Endothelial cell of umbilical vein (primary cell): Measurements from ENCODE around the gene MAST4. TPM values are rescaled to one million over a fixed set of nuclear protein-coding genes. Genes with fewer than 3 reads are reported as not detected.

ENCODE experiments used
- BruUV-seq: library from RNA; stranded (reverse); fragments of 400-500 nt; replicated peaks from 2 replicates; lab custom pipeline; 2021; lab: Mats Ljungman, UMichigan
- CTCF ChIA-PET: fragments of 300-600, 350-600 bp; sonication (Branson Sonifier 250); formaldehyde crosslinking; loops from one replicate; lab custom pipeline; 2021; ENCODE audit warnings: antibody characterized with exemption, inconsistent platforms; lab: Charles Lee
- POLR2A ChIA-PET: fragments of 300-600, 350-600 bp; sonication (Branson Sonifier 250); formaldehyde crosslinking; loops from one replicate; lab custom pipeline; 2021; ENCODE audit warnings: antibody characterized with exemption, inconsistent platforms; lab: Charles Lee
- DNase-seq: peaks from one replicate; pipeline ENCODE4 v3.0.0-alpha.2; 2011; ENCODE audit warnings: low read depth, low spot score
- FAIRE-seq: peaks from 2 replicates; lab custom pipeline; 2011; peaks lifted over from hg19 to GRCh38; lab: Jason Lieb, UNC
- H2AFZ ChIP-seq: 2 replicates; pipeline ENCODE4 v1.6.0; 2012; ENCODE audit warnings: low read depth, low read length, control low read depth, inconsistent platforms
- H3K27ac ChIP-seq: 2 replicates; pipeline ENCODE4 v1.5.1; 2011; ENCODE audit warnings: low read depth, mild to moderate bottlenecking, control low read depth, low read length, moderate library complexity; ENCODE audit not compliant: insufficient read depth
- H3K27me3 ChIP-seq, 2 experiments: 2 replicates each; pipeline versions ENCODE4 v1.6.0 to v1.6.1; 2011; ENCODE audit warnings: low read length in 2 of 2, mixed read lengths in 1 of 2; ENCODE audit not compliant: control insufficient read depth in 2 of 2, insufficient read depth in 2 of 2
- H3K36me3 ChIP-seq, 2 experiments: 2 replicates in 1 of 2; 3 replicates in 1 of 2; pipeline ENCODE4 v1.5.1; 2011; ENCODE audit warnings: low read length in 2 of 2, mild to moderate bottlenecking in 1 of 2, moderate library complexity in 1 of 2; ENCODE audit not compliant: control insufficient read depth in 2 of 2, insufficient read depth in 2 of 2; ENCODE audit errors: extremely low read depth in 1 of 2
- H3K4me1 ChIP-seq: 3 replicates; pipeline ENCODE4 v1.5.1; 2011; ENCODE audit warnings: mild to moderate bottlenecking, low read length; ENCODE audit not compliant: control insufficient read depth, insufficient read depth; ENCODE audit errors: extremely low read depth
- H3K4me2 ChIP-seq: 2 replicates; pipeline ENCODE4 v1.6.1; 2011; ENCODE audit warnings: low read length, control low read depth, mixed read lengths; ENCODE audit not compliant: insufficient read depth
- H3K4me3 ChIP-seq, 3 experiments: fragments of 200-600 bp in 1 of 3; sonication (generic), shearing (Covaris generic) in 1 of 3; replicated peaks in 1 of 3; 2 replicates each; pipeline ENCODE4 v1.5.1; 2011 to 2016; ENCODE audit warnings: control low read depth in 3 of 3, low read length in 3 of 3, mild to moderate bottlenecking in 2 of 3, inconsistent platforms in 1 of 3, low read depth in 1 of 3, moderate library complexity in 1 of 3; ENCODE audit not compliant: insufficient read depth in 1 of 3
- H3K79me2 ChIP-seq: 2 replicates; pipeline ENCODE4 v1.6.0; 2012; ENCODE audit warnings: low read length, inconsistent platforms; ENCODE audit not compliant: control insufficient read depth, insufficient read depth
- H3K9ac ChIP-seq: replicated peaks from 2 replicates; pipeline ENCODE3; 2011; ENCODE audit warnings: low read length, control low read depth; ENCODE audit not compliant: insufficient read depth; ENCODE audit errors: extremely low read depth
- H3K9me1 ChIP-seq: replicated peaks from 3 replicates; pipeline ENCODE4 v1.6.0; 2011; ENCODE audit warnings: mild to moderate bottlenecking, low read length; ENCODE audit not compliant: control insufficient read depth, insufficient read depth; ENCODE audit errors: extremely low read depth
- H3K9me3 ChIP-seq: replicated peaks from 2 replicates; pipeline ENCODE4 v1.5.1; 2012; ENCODE audit warnings: low read length, inconsistent platforms; ENCODE audit not compliant: control insufficient read depth, insufficient read depth
- H4K20me1 ChIP-seq: replicated peaks from 2 replicates; pipeline ENCODE3; 2011; ENCODE audit warnings: mild to moderate bottlenecking, low read length; ENCODE audit not compliant: control insufficient read depth, insufficient read depth; ENCODE audit errors: extremely low read depth
- EZH2 ChIP-seq: IDR thresholded peaks from 2 replicates; pipeline ENCODE4 v1.6.1; 2012; ENCODE audit warnings: borderline replicate concordance, low read depth, mild to moderate bottlenecking, moderate library complexity, low read length, inconsistent platforms; ENCODE audit not compliant: severe bottlenecking
- FOS ChIP-seq: IDR thresholded peaks from 2 replicates; pipeline ENCODE4 v1.6.1; 2011; ENCODE audit warnings: mild to moderate bottlenecking, low read length, moderate library complexity, borderline replicate concordance; ENCODE audit not compliant: insufficient read depth
- GATA2 ChIP-seq: IDR thresholded peaks from 2 replicates; pipeline ENCODE4 v1.7.0; 2011; ENCODE audit warnings: low read depth, mild to moderate bottlenecking, moderate library complexity, mixed read lengths, low read length; ENCODE audit not compliant: insufficient read length, insufficient read depth
- JUN ChIP-seq: IDR thresholded peaks from 2 replicates; pipeline ENCODE4 v1.6.1; 2011; ENCODE audit warnings: borderline replicate concordance, low read depth; ENCODE audit not compliant: insufficient read length, insufficient read depth
- MYC ChIP-seq: IDR thresholded peaks from one replicate; pipeline ENCODE4 v1.6.1; 2011; ENCODE audit warnings: mild to moderate bottlenecking, low read depth, low read length
- POLR2A ChIP-seq: IDR thresholded peaks from 2 replicates; pipeline ENCODE4 v1.6.1; 2012; ENCODE audit warnings: low read depth, mild to moderate bottlenecking, control low read depth, low read length
- POLR2AphosphoS5 ChIP-seq: IDR thresholded peaks from 2 replicates; pipeline ENCODE4 v1.6.1; 2012; ENCODE audit warnings: low read depth, mild to moderate bottlenecking, control low read depth, low read length, moderate library complexity; ENCODE audit not compliant: insufficient read depth
- dilution Hi-C: fragments of 300-500 bp; cut with MboI; formaldehyde crosslinking; loops from one replicate; pipeline ENCODE4 v1.15.0; 2019; ENCODE audit warnings: low sequenced_read_pairs; ENCODE audit not compliant: extremely low pct_ligation_motif_present
- intact Hi-C: fragments of 100-400 bp; cut with micrococcal nuclease; formaldehyde crosslinking; loops from one replicate; pipeline ENCODE4 v1.10.0; 2022
- polyA plus RNA-seq, 4 experiments: library from polyadenylated mRNA; depleted of rRNA in 3 of 4; stranded (reverse) in 3 of 4; unstranded in 1 of 4; fragments of >200 nt; gene quantifications; 2 replicates each; pipeline versions ENCODE4 v1.2.1 to v1.2.3, GENCODE V29; 2011 to 2012; ENCODE audit warnings: missing spikeins in 1 of 4
- total RNA-seq: library from RNA; stranded (reverse); gene quantifications from 2 replicates; pipeline ENCODE4 v1.2.3, GENCODE V29; 2021
- TF ChIP-seq, protein P1 (sequence below), 2 donors: IDR thresholded peaks; 1 replicate in 1 of 2; 2 replicates in 1 of 2; pipeline ENCODE4 v1.5.1; 2011; ENCODE audit warnings: low read length in 2 of 2, mild to moderate bottlenecking in 2 of 2, moderate library complexity in 2 of 2, control low read depth in 1 of 2, inconsistent platforms in 1 of 2, low read depth in 1 of 2; ENCODE audit not compliant: insufficient read depth in 1 of 2; ENCODE audit errors: extremely low read depth in 1 of 2
- TF ChIP-seq, protein P2 (sequence below): IDR thresholded peaks from 2 replicates; pipeline ENCODE4 v1.6.1; 2011; ENCODE audit not compliant: insufficient read depth, insufficient read length

MAST4 gene
- total and polyA plus RNA-seq, 2 donors (not counting 3 experiments of a cell fraction or from before 2014, with no cell fraction given) = 40.2 to 116 TPM

DNA sequence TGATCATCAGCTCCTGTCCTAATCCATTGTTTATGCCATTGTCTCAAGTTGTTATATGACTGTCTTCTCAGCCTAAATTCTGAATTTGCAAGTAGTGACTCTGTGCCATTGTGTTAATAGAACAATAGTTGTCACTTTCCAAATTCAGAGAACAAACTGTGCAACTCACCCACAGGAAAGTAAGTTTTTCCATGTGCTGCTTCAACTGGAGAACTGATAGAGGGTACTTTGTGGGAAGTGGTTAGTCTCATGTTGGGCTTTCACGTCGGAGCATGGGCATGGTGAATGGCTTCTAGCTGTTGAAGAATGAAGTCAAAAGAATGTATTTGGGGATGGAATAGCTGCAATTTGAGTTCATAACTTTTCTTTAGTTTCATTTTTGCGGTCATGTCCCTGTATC lies 454.4 kb downstream of the MAST4 start:
- Histone ChIP-seq H3K27me3 (no peaks in the 10 kb centered on the region), H3K36me3 (peaks cover 3 to 9% of the 10 kb centered on the region in 2 experiments), H3K4me3 (no peak overlapping the region), H3K4me1 (no peaks in the 10 kb centered on the region), H3K9ac (no peak overlapping the region), H3K79me2 (peaks cover 33% of the 10 kb centered on the region), H3K9me3 (no peaks in the 10 kb centered on the region), H2AFZ (no peak overlapping the region), H3K9me1 (no peaks in the 10 kb centered on the region), H3K27ac (no peak overlapping the region), H4K20me1 (peaks cover 15% of the 10 kb centered on the region), H3K4me2 (no peak overlapping the region)
- TF ChIP-seq, protein P1, sequence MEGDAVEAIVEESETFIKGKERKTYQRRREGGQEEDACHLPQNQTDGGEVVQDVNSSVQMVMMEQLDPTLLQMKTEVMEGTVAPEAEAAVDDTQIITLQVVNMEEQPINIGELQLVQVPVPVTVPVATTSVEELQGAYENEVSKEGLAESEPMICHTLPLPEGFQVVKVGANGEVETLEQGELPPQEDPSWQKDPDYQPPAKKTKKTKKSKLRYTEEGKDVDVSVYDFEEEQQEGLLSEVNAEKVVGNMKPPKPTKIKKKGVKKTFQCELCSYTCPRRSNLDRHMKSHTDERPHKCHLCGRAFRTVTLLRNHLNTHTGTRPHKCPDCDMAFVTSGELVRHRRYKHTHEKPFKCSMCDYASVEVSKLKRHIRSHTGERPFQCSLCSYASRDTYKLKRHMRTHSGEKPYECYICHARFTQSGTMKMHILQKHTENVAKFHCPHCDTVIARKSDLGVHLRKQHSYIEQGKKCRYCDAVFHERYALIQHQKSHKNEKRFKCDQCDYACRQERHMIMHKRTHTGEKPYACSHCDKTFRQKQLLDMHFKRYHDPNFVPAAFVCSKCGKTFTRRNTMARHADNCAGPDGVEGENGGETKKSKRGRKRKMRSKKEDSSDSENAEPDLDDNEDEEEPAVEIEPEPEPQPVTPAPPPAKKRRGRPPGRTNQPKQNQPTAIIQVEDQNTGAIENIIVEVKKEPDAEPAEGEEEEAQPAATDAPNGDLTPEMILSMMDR (IDR thresholded peaks at IDR 0.05; ENCODE audit: extremely low read depth in 1 of 2, insufficient read depth in 1 of 2, low read depth in 1 of 2, low read length in 2 of 2) = no peak
- no peak for TF ChIP-seq GATA2
- no peak for TF ChIP-seq POLR2A
- no peak for TF ChIP-seq EZH2
- dilution Hi-C loops (no loop called here), intact Hi-C loops (no loop called here)
- FAIRE-seq (no peak), DNase-seq (no peak)
- BruUV-seq = no TSS peak
- CTCF ChIA-PET = interaction anchor here (0.9 to 2.2 kb wide), 4 partner anchors 9 to 1236 kb away, joined by 3 to 5 read pairs (median 5); no protein-coding TSS in a partner anchor
- POLR2A ChIA-PET = interaction anchor here (0.7 kb wide), 1 partner anchor 33 kb away, joined by 4 read pairs; no protein-coding TSS in a partner anchor

DNA sequence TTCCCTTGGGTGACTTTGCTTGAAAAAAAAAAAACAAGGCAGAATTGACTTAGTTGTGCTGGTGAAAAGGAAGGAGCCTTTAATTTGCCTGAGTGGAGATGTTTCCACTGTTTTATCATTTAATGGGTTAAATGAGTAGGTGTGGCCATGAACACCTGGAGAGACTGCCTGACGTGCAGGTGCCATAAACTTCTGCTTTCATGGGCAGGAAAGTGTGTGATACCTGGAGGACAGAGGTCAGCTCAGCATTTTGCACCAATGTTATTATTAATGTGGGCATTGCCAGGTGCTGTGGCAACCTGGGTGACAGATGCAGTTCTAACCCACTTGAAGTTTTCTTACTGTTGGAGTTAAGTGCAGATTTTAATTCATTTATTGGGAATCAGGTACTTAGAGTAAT lies 455.0 kb downstream of the MAST4 start:
- Histone ChIP-seq H3K27ac (no peak overlapping the region), H4K20me1 (peaks cover 15% of the 10 kb centered on the region), H3K79me2 (peaks cover 29% of the 10 kb centered on the region), H3K9me1 (no peaks in the 10 kb centered on the region), H3K4me1 (no peaks in the 10 kb centered on the region), H3K4me2 (no peak overlapping the region), H3K4me3 (no peak overlapping the region), H3K9me3 (no peaks in the 10 kb centered on the region), H3K9ac (no peak overlapping the region), H2AFZ (no peak overlapping the region), H3K36me3 (peaks cover 3 to 10% of the 10 kb centered on the region in 2 experiments), H3K27me3 (no peaks in the 10 kb centered on the region)
- no peak for TF ChIP-seq POLR2AphosphoS5
- TF ChIP-seq MYC = no peak
- no peak for TF ChIP-seq EZH2
- no peak for TF ChIP-seq JUN
- no peak for TF ChIP-seq POLR2A
- TF ChIP-seq, protein P2, sequence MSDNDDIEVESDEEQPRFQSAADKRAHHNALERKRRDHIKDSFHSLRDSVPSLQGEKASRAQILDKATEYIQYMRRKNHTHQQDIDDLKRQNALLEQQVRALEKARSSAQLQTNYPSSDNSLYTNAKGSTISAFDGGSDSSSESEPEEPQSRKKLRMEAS = no peak
- TF ChIP-seq, protein P1 (IDR thresholded peaks at IDR 0.05; ENCODE audit: extremely low read depth in 1 of 2, insufficient read depth in 1 of 2, low read depth in 1 of 2, low read length in 2 of 2) = no peak
- no peak for TF ChIP-seq FOS
- TF ChIP-seq GATA2 = no peak
- dilution Hi-C loops (no loop called here), intact Hi-C loops (no loop called here)
- CTCF ChIA-PET = interaction anchor here (1.5 to 2.2 kb wide), 2 partner anchors 12 to 36 kb away, joined by 5 read pairs; no protein-coding TSS in a partner anchor
- FAIRE-seq (no peak), DNase-seq (no peak)
- POLR2A ChIA-PET = interaction anchor here (0.7 kb wide), 1 partner anchor 34 kb away, joined by 4 read pairs; no protein-coding TSS in a partner anchor
- BruUV-seq = no TSS peak
